Muscle layer of colon (tissue), 2 donors: ENCODE results near the gene OR1F1.
"Not testable (repeated sequence)": the region's sequence is repeated elsewhere in the genome, so short reads cannot be mapped to it uniquely, and the experiment has no call there.

Source experiments
- H3K27ac ChIP-seq: one replicate; pipeline ENCODE4 v1.7.0; 2013; ENCODE audit warnings: low read depth, mild to moderate bottlenecking, low read length, moderate library complexity
- H3K27me3 ChIP-seq, 2 donors: one replicate each; pipeline ENCODE4 v1.7.0; 2013; ENCODE audit warnings: low read length in 2 of 2, mild to moderate bottlenecking in 2 of 2; ENCODE audit not compliant: insufficient read depth in 2 of 2, control insufficient read depth in 1 of 2
- H3K36me3 ChIP-seq: one replicate; pipeline ENCODE4 v1.7.0; 2013; ENCODE audit warnings: mild to moderate bottlenecking, low read length; ENCODE audit not compliant: insufficient read depth
- H3K4me1 ChIP-seq: one replicate; pipeline ENCODE4 v1.7.0; 2013; ENCODE audit warnings: mild to moderate bottlenecking, low read length; ENCODE audit not compliant: insufficient read depth
- H3K4me3 ChIP-seq, 2 donors: one replicate each; pipeline ENCODE4 v1.7.0; 2013; ENCODE audit warnings: low read length in 2 of 2, low read depth in 1 of 2, mild to moderate bottlenecking in 1 of 2, moderate library complexity in 1 of 2
- H3K9ac ChIP-seq: one replicate; pipeline ENCODE4 v1.7.0; 2013; ENCODE audit warnings: low read length
- H3K9me3 ChIP-seq: one replicate; pipeline ENCODE4 v1.7.0; 2013; ENCODE audit warnings: mild to moderate bottlenecking, low read length
- donor health status: abdominal sarcoma.
- donor health status: Adenocarcinoma of cecum.

The OR1F1 gene

DNA sequence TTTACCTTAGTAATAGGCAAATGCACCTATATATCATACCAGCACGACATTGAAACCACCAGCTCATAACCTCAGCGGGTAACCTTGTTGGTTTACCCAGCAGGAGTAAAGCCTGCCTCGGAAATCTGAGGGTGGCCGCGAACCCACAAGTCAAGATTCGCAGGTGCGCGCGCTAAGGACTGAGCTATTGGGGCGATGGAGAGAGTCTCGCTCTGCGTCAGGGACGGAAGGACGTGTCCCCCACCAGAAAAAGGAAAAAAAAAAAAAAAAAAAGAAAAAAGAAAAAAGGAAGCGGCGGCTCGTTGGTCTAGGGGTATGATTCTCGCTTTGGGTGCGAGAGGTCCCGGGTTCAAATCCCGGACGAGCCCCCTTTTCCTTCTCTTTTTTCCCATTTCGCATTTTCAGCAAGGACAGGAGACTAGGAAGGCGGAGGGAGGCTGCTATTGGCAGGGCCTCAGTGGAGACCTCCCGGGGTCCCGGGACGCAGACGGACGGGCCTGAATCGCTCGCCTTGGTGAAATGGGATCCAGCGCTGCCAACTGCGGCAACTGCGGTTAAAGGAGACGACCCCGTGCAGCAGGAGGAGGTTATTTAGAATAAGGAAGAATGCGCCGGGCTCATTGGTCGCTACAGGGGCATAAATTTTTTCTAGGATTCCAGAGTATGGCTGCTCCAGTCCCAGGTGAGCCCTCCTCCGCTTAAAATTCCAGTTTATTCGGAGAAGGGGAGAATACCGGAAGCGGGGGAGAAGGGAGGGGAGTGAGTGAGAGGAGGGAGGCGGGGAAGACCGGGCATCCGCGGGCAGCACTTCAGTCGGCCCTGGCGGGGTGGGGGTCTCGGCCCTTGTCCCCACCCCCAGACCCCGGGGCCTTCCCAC is at the start of gene OR1F1:
Gene OR1F1 (plus strand): TSS at position 407 of the 877 bp plus-strand sequence.
- H3K27ac ChIP-seq, result no peak within 1 kb of the TSS

DNA sequence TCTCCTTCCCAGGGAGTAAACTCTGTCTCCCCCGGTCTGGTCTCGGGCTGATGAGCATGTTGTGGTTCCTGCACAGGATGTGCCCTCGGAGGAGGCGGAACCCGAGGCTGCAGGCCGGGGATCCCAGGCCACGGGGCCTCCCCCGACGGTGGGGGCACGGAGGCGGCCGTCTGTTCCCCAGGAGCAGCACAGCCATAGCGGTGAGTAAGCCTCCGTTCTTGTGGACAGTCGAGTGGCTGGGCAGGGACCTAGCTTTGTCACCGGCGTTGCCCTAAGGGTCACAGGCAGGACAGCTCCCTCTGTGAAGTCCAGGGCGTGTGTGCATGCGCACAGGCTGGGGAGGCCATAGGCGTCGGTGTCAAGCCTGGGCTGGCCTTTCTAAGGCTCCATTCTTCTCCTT is 49.7 kb upstream of the OR1F1 start:
- no peaks in the 10 kb centered on the region for H3K9me3 ChIP-seq
- peaks cover 12% of the 10 kb centered on the region for H3K4me1 ChIP-seq
- H3K4me3 ChIP-seq, result no peak overlapping the region
- H3K9ac ChIP-seq, result no peak overlapping the region
- no peak overlapping the region for H3K27ac ChIP-seq
- H3K27me3 ChIP-seq, result no peaks in the 10 kb centered on the region
- peaks cover 38% of the 10 kb centered on the region for H3K36me3 ChIP-seq

More for the DNA sequence above, at the start of gene OR1F1:
- peaks cover 67 to 82% of the 10 kb centered on the region in 2 donors for H3K27me3 ChIP-seq
- no peaks in the 10 kb centered on the region for H3K36me3 ChIP-seq
- H3K4me1 ChIP-seq, result no peaks in the 10 kb centered on the region
- H3K9me3 ChIP-seq, result no peaks in the 10 kb centered on the region
- no peak within 1 kb of the TSS for H3K4me3 ChIP-seq
- no peak within 1 kb of the TSS for H3K9ac ChIP-seq

DNA sequence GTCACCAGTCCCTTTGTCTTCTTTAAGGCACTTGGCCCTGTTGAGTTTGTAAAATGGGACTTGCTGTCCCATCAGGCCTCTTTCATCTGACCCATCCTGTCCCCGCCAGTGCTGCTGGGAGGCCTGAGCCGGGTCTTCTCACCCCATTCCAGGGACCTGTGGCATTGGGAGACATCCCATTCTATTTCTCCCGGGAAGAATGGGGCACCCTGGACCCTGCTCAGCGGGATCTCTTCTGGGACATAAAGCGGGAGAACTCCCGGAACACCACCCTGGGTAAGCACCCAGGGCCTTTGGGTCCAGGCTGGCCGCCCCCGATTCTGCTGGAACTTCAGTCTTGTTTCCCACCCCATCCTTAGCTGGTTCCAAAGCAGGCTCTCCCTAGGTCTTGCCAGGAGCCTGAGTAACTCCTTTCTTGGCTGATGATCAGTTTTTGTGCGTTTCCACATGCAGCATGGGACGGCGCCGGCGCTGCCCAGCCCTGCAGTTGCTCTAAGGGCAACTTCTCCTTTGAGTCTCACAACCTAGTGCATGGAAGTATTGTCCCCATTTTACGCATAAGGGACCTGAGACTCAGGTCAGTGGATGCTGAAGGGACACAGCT is 49.1 kb upstream of the OR1F1 start:
- no peak overlapping the region for H3K4me3 ChIP-seq
- no peaks in the 10 kb centered on the region for H3K9me3 ChIP-seq
- peaks cover 38% of the 10 kb centered on the region for H3K36me3 ChIP-seq
- H3K9ac ChIP-seq, result no peak overlapping the region
- H3K27ac ChIP-seq, result no peak overlapping the region
- H3K4me1 ChIP-seq, result peaks cover 9% of the 10 kb centered on the region
- no peaks in the 10 kb centered on the region for H3K27me3 ChIP-seq

DNA sequence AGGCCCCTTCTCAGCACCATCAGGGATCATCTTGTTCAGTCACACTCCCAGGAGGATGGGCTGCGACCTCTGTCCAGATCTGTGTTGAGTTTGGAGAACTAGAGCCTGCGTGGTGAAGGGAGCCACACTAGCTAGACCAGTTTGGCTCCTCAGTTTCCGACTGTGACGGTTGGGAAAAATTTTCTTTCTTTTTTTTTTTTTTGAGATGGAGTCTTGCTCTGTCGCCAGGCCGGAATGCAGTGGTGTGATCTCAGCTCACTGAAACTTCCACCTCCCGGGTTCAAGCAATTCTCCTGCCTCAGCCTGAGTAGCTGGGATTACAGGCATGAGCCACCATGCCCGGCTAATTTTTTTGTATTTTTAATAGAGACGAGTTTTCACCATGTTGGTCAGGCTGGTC is 48.4 kb upstream of the OR1F1 start:
- not testable (repeated sequence) for H3K9me3 ChIP-seq, H3K27ac ChIP-seq, H3K4me3 ChIP-seq, H3K4me1 ChIP-seq, H3K27me3 ChIP-seq, H3K9ac ChIP-seq
- peaks cover 38% of the 10 kb centered on the region for H3K36me3 ChIP-seq

DNA sequence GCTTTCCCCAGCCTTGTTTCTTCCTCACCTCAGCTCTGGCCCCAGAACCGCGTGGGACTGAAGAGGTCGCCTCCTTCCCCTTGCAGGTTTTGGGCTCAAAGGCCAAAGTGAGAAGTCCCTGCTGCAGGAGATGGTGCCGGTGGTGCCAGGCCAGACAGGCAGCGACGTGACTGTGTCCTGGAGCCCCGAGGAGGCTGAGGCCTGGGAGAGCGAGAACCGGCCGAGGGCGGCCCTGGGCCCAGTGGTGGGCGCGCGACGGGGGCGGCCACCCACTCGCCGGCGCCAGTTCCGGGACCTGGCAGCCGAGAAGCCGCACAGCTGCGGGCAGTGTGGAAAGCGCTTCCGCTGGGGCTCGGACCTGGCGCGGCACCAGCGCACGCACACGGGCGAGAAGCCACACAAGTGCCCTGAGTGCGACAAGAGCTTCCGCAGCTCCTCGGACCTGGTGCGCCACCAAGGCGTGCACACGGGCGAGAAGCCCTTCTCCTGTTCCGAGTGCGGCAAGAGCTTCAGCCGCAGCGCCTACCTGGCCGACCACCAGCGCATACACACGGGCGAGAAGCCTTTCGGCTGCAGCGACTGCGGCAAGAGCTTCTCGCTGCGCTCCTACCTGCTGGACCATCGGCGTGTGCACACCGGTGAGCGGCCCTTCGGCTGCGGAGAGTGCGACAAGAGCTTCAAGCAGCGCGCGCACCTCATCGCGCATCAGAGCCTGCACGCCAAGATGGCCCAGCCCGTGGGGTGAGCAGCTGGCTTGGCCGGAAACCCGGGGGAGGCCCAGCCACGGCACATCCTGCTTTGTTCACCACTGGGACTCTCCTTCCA is 47.2 kb upstream of the OR1F1 start:
- no peak overlapping the region for H3K27ac ChIP-seq
- H3K9ac ChIP-seq, result no peak overlapping the region
- peaks cover 38% of the 10 kb centered on the region for H3K36me3 ChIP-seq
- H3K27me3 ChIP-seq, result no peaks in the 10 kb centered on the region
- no peaks in the 10 kb centered on the region for H3K9me3 ChIP-seq
- H3K4me1 ChIP-seq, result peaks cover 4% of the 10 kb centered on the region
- H3K4me3 ChIP-seq, result no peak overlapping the region

DNA sequence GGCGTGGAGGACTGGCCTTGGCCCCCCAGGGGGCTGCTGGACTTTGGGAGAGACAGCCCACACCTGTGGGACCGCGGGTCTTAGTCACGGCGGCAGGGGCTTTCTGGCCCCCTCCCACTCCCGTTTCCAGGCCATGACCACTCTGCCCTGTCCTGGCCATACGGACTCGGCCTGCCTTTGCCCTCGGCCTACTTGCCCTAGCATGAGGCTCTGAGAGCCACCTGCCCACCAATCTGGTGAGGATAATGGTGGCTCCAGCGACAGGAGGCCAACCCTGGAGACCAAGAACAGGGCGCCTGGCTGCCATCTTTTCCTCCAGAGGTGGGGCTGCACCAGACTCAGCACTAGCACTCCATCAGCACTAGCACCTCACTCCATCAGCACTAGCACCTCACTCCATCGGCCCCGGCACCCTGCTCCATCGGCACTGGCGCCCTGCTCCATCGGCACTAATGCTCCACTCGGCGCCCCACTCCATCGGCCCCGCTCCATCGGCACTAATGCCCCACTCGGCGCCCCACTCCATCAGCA is 46.2 kb upstream of the OR1F1 start:
- no peaks in the 10 kb centered on the region for H3K9me3 ChIP-seq
- no peak overlapping the region for H3K27ac ChIP-seq
- peaks cover 38% of the 10 kb centered on the region for H3K36me3 ChIP-seq
- no peaks in the 10 kb centered on the region for H3K4me1 ChIP-seq
- H3K4me3 ChIP-seq, result no peak overlapping the region
- no peak overlapping the region for H3K9ac ChIP-seq
- H3K27me3 ChIP-seq, result no peaks in the 10 kb centered on the region

DNA sequence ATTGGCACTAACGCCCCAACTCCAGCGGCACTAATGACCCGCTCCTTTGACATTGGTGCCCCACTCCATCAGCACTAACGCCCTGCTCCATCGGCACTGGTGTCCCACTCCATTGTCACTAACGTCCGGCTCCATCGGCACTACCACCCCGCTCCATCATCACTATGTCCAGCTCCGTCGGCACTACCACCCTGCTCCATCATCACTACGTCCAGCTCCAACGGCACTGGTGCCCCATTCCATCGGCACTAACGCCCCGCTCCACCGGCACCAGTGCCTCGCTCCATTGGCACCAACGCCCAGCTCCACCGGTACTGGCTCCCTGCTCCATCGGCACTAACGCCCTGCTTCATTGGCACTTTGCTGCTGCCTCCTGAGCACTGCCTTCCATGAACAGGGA is 45.7 kb upstream of the OR1F1 start:
- H3K9ac ChIP-seq, result no peak overlapping the region
- H3K4me1 ChIP-seq, result no peaks in the 10 kb centered on the region
- no peaks in the 10 kb centered on the region for H3K9me3 ChIP-seq
- no peak overlapping the region for H3K4me3 ChIP-seq
- H3K27me3 ChIP-seq, result no peaks in the 10 kb centered on the region
- no peak overlapping the region for H3K27ac ChIP-seq
- peaks cover 38% of the 10 kb centered on the region for H3K36me3 ChIP-seq

DNA sequence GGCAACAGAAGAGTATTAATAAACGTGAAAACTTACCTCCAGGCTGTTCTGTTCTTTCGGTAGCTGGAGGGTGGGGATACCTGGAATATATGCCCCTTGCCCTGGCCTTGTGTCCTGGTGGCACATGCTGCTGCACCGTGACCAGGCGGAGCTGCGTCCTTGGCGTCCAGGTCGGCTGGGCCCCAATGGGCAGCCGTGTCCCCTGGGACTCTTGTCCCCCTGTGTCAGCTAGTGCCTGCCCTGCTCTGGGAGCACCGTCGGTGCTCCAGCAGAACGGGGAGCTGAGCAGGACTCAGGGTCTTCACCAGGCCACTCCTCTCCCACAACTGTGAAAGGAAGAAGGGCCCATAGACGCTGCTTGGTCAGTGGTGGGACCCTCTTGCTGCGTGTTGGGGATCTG is 45.2 kb upstream of the OR1F1 start:
- Histone ChIP-seq H3K36me3 (peaks cover 34% of the 10 kb centered on the region), H3K4me1 (no peaks in the 10 kb centered on the region), H3K27me3 (no peaks in the 10 kb centered on the region), H3K27ac (no peak overlapping the region), H3K9me3 (no peaks in the 10 kb centered on the region), H3K4me3 (no peak overlapping the region), H3K9ac (no peak overlapping the region)

DNA sequence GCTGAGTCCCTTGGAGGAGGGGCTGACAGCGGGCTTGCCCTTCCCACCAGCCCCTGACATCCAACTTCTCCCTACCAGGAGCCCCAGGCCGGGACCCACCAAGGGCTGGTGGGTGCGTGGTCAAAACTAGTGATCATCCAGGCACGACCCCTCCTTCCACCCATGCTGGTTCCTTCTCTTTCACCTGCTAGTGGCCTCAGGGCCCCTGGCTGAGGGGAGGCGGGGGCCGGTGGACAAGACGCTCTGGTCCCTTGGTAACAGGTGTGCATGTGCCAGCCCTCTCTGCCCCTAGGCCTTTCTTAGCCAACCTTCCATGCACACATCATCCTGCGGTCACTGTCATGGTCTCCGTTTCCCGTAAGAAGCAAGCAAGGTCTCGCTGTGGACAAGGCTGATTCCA is 44.8 kb upstream of the OR1F1 start:
- H3K36me3 ChIP-seq, result peaks cover 30% of the 10 kb centered on the region
- no peaks in the 10 kb centered on the region for H3K27me3 ChIP-seq
- H3K4me3 ChIP-seq, result no peak overlapping the region
- no peak overlapping the region for H3K9ac ChIP-seq
- H3K4me1 ChIP-seq, result no peaks in the 10 kb centered on the region
- H3K9me3 ChIP-seq, result no peaks in the 10 kb centered on the region
- H3K27ac ChIP-seq, result no peak overlapping the region

DNA sequence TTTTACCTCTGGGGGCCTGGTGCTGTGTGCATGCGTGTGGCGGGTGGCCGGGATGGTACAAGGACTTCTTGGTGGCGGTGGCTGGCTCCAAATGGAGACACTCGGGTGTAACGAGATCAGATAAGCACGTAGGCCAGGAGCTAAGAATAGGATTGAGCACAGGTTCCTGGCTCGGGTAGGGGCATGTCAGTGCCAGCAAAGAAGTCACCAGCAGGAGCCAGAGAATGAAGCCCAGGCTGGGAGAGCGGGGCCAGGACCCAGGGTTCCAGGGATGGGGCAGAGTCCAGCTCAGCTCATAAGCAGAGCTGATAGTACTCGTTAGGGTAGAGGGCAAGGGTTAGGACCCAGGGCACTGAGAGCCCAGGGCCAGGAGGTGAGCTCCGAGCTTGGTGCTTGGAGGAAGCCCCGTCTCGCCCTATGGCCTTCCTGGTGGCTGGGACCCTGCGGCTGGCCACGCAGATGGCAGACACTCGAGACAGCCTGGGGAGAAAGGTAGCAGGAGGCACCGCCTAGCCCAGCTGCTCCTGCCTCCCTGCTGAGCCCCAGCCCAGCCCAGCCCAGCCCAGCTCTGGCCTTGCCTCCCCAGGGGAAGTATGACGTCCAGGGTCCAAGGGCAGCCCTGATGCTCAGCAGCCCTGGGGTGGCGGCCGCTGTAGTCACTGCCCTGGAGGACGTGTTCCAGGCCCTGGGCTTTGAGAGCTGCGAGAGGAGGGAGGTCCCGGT is 44.2 kb upstream of the OR1F1 start:
- Histone ChIP-seq H3K9ac (no peak overlapping the region), H3K27ac (no peak overlapping the region), H3K4me3 (no peak overlapping the region), H3K36me3 (peaks cover 25% of the 10 kb centered on the region), H3K9me3 (no peaks in the 10 kb centered on the region), H3K27me3 (no peaks in the 10 kb centered on the region), H3K4me1 (no peaks in the 10 kb centered on the region)
